Adrenal gland (tissue), 12 donors: Measurements from ENCODE around the gene OR13D1. TPM values are rescaled to one million over a fixed set of nuclear protein-coding genes. Genes with fewer than 3 reads are reported as not detected.
"Not testable (repeated sequence)": the region's sequence is repeated elsewhere in the genome, so short reads cannot be mapped to it uniquely, and the experiment has no call there.

Experiments
- DNase-seq, 7 donors: peaks; one replicate each; pipeline ENCODE4 v3.0.0-alpha.2; 2019 to 2020
- H3K27ac ChIP-seq, 5 donors: fragments of 200-600 bp; sonication (generic) in 4 of 5; 1 replicate in 3 of 5; 2 replicates in 2 of 5; pipeline versions ENCODE4 v1.5.1 to v1.8.0; 2016 to 2020; ENCODE audit warnings: mild to moderate bottlenecking in 1 of 5
- H3K27me3 ChIP-seq: fragments of 200-600 bp; 2 replicates; pipeline ENCODE4 v1.8.0; 2021
- H3K36me3 ChIP-seq, 2 donors: fragments of 200-600 bp; replicated peaks in 1 of 2; 1 replicate in 1 of 2; 2 replicates in 1 of 2; pipeline versions ENCODE4 v1.5.1 to v1.8.0; 2018 to 2022
- H3K4me1 ChIP-seq, 2 donors: fragments of 200-600 bp; replicated peaks in 1 of 2; 1 replicate in 1 of 2; 2 replicates in 1 of 2; pipeline versions ENCODE4 v1.5.1 to v1.8.0; 2018 to 2021
- H3K4me3 ChIP-seq, 4 donors: fragments of 200-600 bp; sonication (generic) in 3 of 4; one replicate each; pipeline ENCODE4 v1.5.1; 2016 to 2018
- H3K9me3 ChIP-seq, 3 donors: fragments of 200-600 bp; sonication (generic) in 1 of 3; replicated peaks in 1 of 3; 1 replicate in 2 of 3; 2 replicates in 1 of 3; pipeline versions ENCODE4 v1.5.1 to v1.8.0; 2016 to 2021
- POLR2A ChIP-seq, 2 donors: fragments of 450-650 bp; IDR thresholded peaks; one replicate each; pipeline ENCODE4 v1.6.1; 2017; ENCODE audit warnings: antibody characterized with exemption in 2 of 2, mild to moderate bottlenecking in 2 of 2, moderate library complexity in 1 of 2
- WGBS, 4 donors: extraction: QIAGEN DNeasy Blood & Tissue Kit in 2 of 4; methylation state at CpG; one replicate each; pipeline versions ENCODE4 v1.1.5 to v1.1.7; 2013 to 2017; 5-methylcytosine and 5-hydroxymethylcytosine counted together
- intact Hi-C, 2 donors: fragments of 100-400 bp; cut with DNase I; formaldehyde crosslinking; loops; one replicate each; pipeline versions ENCODE4 v1.14.1 to v1.15.0; 2022 to 2023
- polyA plus RNA-seq, 3 donors: library from polyadenylated mRNA; stranded (reverse); fragments of 200-250 nt in 2 of 3; fragments of 350-450 nt in 1 of 3; fragmentation: Illumina TruSeq in 1 of 3; extraction: RNeasy Lipid Tissue Mini Kit (QIAGEN cat#74804) in 1 of 3; gene quantifications; one replicate each; pipeline ENCODE4 v1.2.3, GENCODE V29; 2013 to 2014
- total RNA-seq, 9 donors: library from RNA; depleted of rRNA in 4 of 9; stranded (reverse); fragments of >200 nt in 4 of 9; fragments of 120-200 nt in 1 of 9; fragmentation: NEBNext Ultra II Directional in 1 of 9; extraction: Animal tissue kit (Norgen Biotek cat#: 25700) in 1 of 9; gene quantifications; one replicate each; pipeline versions ENCODE4 v1.1.0 to v1.2.4, GENCODE V29; 2013 to 2023
- TF ChIP-seq, protein P1 (sequence below), 6 experiments: fragments of 450-650 bp in 4 of 6; fragments of 200-600 bp in 2 of 6; sonication (generic) in 1 of 6; IDR thresholded peaks; 1 replicate in 5 of 6; 2 replicates in 1 of 6; pipeline versions ENCODE4 v1.5.1 to v1.8.0; 2016 to 2021; ENCODE audit warnings: antibody characterized with exemption in 6 of 6, mild to moderate bottlenecking in 2 of 6, moderate library complexity in 1 of 6
- donor health status: healthy with polysubstance abuse.
- donor health status: Bipolar disorder and iron deficiency.
- donor health status: DM: yes; HTN: yes; CAD: no.
- donor health status: DM: no; HTN: no; CAD: no.
- donor health status: DM: no; HTN: no; CAD: no.
- donor health status: DM: yes; HTN: yes; CAD: no.

OR13D1 gene
- total and polyA plus RNA-seq, 12 donors: not detected

DNA sequence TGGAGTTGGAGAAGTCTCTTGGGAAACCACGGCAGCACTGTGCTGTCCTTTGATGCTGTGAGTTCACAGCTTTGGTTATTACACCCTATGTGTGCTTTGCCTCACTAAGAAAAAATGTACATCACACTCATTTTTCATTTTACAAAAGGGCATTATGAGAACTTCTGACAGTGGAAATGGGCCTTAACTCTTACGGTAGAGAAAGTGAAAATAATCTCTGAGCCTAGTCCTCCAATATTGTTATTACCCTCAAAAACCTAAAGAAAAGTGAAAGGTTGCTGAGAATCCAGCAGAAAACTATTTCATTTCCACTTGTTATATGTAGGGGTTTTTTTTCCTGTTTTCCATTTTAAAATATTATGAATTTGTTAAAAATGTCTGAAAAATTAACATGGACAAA is 8.2 kb upstream of the OR13D1 start:
- no peaks in the 10 kb centered on the region for H3K27me3 ChIP-seq
- H3K4me3 ChIP-seq: no peak overlapping the region
- no peak for DNase-seq
- TF ChIP-seq, protein P1, sequence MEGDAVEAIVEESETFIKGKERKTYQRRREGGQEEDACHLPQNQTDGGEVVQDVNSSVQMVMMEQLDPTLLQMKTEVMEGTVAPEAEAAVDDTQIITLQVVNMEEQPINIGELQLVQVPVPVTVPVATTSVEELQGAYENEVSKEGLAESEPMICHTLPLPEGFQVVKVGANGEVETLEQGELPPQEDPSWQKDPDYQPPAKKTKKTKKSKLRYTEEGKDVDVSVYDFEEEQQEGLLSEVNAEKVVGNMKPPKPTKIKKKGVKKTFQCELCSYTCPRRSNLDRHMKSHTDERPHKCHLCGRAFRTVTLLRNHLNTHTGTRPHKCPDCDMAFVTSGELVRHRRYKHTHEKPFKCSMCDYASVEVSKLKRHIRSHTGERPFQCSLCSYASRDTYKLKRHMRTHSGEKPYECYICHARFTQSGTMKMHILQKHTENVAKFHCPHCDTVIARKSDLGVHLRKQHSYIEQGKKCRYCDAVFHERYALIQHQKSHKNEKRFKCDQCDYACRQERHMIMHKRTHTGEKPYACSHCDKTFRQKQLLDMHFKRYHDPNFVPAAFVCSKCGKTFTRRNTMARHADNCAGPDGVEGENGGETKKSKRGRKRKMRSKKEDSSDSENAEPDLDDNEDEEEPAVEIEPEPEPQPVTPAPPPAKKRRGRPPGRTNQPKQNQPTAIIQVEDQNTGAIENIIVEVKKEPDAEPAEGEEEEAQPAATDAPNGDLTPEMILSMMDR (IDR thresholded peaks at IDR 0.05): no peak
- TF ChIP-seq POLR2A (IDR thresholded peaks at IDR 0.05): no peak
- 49 to 61% (median 52%) methylated on average over 2 of the region's 2 CpGs for WGBS, 4 donors
- intact Hi-C loops: no loop called here
- no peak overlapping the region for H3K27ac ChIP-seq
- no peaks in the 10 kb centered on the region for H3K9me3 ChIP-seq
- H3K36me3 ChIP-seq: no peaks in the 10 kb centered on the region
- no peaks in the 10 kb centered on the region for H3K4me1 ChIP-seq

DNA sequence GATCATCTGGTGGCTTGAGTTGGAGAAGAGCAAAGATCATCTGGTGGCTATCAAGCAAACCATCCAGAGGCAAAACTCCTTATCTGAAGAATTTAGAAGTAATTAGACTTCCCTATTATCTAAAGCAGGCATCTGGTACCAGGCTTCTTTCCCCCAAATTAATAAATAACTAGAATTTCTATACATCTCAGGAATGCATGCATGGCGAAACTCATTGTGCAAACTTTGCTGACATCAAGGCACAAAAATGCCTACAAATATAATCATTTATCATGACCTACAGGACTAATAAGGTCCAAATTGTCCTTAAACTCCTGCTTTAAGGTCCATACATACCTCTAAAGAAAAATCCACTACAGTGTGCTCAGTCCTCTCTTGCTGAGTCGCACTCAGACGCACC is 6.0 kb downstream of the OR13D1 start:
- no peaks in the 10 kb centered on the region for H3K36me3 ChIP-seq
- DNase-seq: no peak
- no peaks in the 10 kb centered on the region for H3K9me3 ChIP-seq
- no peaks in the 10 kb centered on the region for H3K27me3 ChIP-seq
- no peaks in the 10 kb centered on the region for H3K4me1 ChIP-seq
- no peak overlapping the region for H3K4me3 ChIP-seq
- no peak overlapping the region for H3K27ac ChIP-seq
- intact Hi-C loops: no loop called here
- 88 to 93% (median 91%) methylated on average over 3 of the region's 3 CpGs for WGBS, 4 donors
- no peak for TF ChIP-seq POLR2A (IDR thresholded peaks at IDR 0.05)
- TF ChIP-seq, protein P1 (IDR thresholded peaks at IDR 0.05): no peak

DNA sequence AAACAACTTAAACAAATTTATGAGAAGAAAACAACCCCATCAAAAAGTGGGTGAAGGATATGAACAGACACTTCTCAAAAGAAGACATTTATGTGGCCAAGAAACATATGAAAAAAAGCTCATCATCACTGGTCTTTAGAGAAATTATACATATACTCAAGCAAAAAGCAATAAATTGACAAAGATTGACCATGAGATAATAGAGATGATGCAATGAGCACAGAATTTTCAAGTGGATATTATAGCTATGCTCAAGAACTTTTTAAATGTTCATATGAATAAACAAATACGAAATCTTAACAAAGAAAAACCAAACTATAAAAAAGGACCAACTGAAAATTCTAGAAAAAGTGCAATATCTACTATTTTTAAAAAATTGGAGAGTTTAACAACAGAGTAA is 14.4 kb downstream of the OR13D1 start:
- H3K27me3 ChIP-seq, H3K36me3 ChIP-seq, H3K27ac ChIP-seq, H3K9me3 ChIP-seq, H3K4me1 ChIP-seq, intact Hi-C loops, H3K4me3 ChIP-seq, DNase-seq: not testable (repeated sequence)
- 59 to 86% (median 72%) methylated on average over 1 of the region's 1 CpG for WGBS, 4 donors

DNA sequence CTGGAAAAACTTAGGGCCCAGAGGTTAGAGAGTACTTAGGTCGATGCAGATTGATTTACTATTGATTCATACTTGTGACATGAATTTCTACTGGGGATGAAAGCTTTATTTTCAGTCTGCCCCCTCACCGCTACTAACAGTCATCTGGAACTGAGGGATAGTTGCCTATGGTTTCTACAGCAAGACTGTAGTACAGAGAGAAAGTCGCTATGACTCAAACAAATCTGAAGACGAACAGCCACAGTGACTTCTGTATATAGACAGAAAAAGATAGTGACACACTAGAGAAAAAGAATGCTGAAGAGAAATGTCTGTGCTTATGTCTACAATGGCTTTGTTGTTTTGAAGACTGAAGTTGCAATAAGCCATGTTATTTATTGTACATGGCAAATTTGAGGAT is 17.3 kb downstream of the OR13D1 start:
- Histone ChIP-seq H3K27ac (no peak overlapping the region), H3K9me3 (no peaks in the 10 kb centered on the region), H3K4me1 (no peaks in the 10 kb centered on the region), H3K36me3 (no peaks in the 10 kb centered on the region), H3K27me3 (no peaks in the 10 kb centered on the region), H3K4me3 (no peak overlapping the region)
- 87 to 95% (median 89%) methylated on average over 4 of the region's 4 CpGs for WGBS, 4 donors
- intact Hi-C loops: no loop called here
- TF ChIP-seq POLR2A (IDR thresholded peaks at IDR 0.05): no peak
- TF ChIP-seq, protein P1 (IDR thresholded peaks at IDR 0.05): no peak
- DNase-seq: no peak

DNA sequence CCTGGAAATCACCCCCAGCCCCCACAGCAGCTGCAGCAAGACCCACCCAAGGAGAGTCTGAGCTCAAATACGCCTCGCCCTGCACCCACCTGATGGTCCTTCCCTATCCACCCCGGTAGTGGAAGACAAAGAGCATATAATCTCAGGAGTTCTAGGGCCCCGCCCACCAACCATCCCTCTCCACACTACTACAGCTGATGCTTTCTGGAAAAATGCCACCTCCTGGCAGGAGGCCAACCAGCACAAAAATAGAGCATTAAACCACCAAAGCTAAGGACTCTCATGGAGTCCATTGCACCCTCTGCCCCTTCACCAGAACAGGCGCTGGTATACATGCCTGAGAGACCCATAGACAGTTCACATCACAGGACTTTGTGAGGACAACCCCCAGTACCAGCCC is 30.7 kb downstream of the OR13D1 start:
- no peaks in the 10 kb centered on the region for H3K36me3 ChIP-seq
- H3K4me1 ChIP-seq: no peaks in the 10 kb centered on the region
- intact Hi-C loops: no loop called here
- no peak overlapping the region for H3K27ac ChIP-seq
- no peak for TF ChIP-seq POLR2A (IDR thresholded peaks at IDR 0.05)
- TF ChIP-seq, protein P1 (IDR thresholded peaks at IDR 0.05): no peak
- H3K9me3 ChIP-seq: no peaks in the 10 kb centered on the region
- 92 to 97% (median 95%) methylated on average over 5 of the region's 5 CpGs for WGBS, 4 donors
- no peak overlapping the region for H3K4me3 ChIP-seq
- no peaks in the 10 kb centered on the region for H3K27me3 ChIP-seq
- peak in 1 of 7 donors; percentile 33 for DNase-seq
